HS-5 (cell line): ENCODE data around the gene ZNF552.
A peak's percentile ranks its signal among the peaks of the same experiment; 100 is the strongest.
"Not testable (repeated sequence)": the region's sequence is repeated elsewhere in the genome, so short reads cannot be mapped to it uniquely, and the experiment has no call there.

ENCODE experiments used
- DNase-seq: peaks from one replicate; pipeline ENCODE4 v3.0.0-alpha.2; 2012; ENCODE audit warnings: low read depth

Gene ZNF552

DNA sequence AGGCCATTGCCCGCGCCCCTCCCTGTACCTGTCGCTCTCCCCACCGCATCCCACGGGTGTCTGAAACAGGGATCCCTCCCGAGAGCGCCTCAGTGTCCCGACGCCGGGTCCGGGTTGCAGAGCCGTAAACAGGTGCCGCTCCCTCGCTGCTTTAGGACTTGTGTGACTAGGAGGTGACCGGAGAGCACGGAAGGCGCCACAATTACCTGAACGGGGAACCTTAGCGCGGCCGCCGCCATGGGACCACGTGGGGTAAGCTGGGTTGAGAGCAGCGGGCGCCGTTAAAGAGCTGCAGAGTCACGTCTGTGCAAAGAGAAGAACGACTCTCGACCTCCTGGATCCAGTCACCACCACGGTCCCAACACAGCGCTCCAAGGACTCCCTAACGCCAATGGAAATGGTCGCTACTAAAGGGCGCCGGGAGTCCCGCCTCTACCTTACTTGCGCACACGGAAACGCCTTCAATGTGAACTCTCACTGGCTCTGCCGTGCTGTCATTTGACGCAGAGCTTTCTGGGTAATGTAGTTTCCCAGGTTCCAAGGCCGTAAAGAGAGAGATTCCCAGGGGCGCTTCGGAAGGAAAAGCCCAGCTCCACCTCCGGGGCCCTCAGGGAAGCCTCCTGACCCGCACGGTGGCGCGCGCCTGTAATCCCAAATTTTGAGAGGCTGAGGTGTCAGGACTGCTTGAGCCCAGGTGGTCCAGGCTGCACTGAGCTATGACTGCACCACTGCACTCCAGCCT, at the start of gene ZNF552:
TSS of gene ZNF552 (minus strand) at position 409 of the 742 bp plus-strand sequence. CDS start at position 239, 170 bp downstream.
- DNase-seq = peak; percentile 57

DNA sequence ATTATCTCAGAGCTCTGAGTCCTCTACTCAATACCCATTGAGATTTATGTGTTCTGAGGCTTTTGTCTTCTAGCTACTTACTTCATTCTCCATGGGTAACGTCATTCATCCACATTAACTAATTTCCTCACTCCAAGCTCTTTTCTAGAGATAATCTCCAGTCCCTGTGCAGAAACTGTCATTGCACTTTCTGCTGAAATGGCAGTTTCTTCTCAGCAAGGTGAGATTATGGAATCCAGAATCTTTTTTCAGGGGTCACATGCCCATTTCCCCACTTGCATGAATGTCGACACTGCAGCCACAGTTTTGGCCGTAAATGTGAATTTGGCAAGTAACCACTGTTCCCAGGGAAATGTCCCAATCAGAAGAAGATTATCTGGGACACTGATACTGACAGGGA, 47.6 kb upstream of the ZNF552 start:
- DNase-seq = not testable (repeated sequence)

DNA sequence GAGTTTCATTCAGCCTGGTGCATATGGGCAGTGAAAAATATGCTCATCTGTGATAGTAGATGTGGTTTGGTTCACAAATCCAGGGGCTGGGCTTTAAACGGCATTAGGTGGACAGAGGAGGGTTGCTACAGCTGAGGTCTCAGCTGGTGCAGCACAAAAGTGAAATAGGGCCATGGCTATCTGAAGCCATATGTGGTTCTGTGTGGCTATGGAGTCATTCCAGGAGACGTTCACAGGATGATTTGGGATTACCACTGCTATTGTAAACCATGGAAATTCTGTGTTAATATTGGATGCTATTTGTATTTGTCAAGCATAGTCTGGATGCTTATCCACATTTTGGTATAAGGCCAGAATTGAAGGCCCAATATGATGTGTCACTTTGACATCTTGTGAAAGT, 39.4 kb upstream of the ZNF552 start:
- not testable (repeated sequence) for DNase-seq

- DNase-seq = not testable (repeated sequence)
Observed at GRCh38 chr19:57851812-57852603, 37.3 kb upstream of the ZNF552 start.

DNA sequence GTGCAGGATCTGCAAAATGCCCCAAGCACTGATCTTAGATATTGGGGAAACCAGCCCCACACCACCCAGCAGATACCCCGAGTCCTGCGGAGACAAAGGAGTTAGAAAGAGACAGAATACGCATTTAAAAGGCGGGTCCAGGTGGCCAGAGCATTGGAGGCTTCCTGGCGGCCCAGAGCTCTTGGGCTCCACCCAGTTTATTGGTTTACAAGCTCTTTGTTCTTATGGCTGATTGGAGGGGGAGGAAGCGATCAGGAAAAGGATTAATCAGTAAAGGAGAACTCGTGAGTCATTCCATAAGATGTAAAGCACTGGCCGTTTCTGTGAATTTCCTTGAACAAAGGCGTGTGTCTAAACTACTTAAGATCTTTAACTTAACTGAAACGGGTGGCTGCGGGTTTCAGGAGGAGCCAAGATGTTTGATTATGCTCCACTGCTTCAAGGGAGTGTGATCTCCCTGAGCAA, 35.9 kb upstream of the ZNF552 start:
- no peak for DNase-seq

DNA sequence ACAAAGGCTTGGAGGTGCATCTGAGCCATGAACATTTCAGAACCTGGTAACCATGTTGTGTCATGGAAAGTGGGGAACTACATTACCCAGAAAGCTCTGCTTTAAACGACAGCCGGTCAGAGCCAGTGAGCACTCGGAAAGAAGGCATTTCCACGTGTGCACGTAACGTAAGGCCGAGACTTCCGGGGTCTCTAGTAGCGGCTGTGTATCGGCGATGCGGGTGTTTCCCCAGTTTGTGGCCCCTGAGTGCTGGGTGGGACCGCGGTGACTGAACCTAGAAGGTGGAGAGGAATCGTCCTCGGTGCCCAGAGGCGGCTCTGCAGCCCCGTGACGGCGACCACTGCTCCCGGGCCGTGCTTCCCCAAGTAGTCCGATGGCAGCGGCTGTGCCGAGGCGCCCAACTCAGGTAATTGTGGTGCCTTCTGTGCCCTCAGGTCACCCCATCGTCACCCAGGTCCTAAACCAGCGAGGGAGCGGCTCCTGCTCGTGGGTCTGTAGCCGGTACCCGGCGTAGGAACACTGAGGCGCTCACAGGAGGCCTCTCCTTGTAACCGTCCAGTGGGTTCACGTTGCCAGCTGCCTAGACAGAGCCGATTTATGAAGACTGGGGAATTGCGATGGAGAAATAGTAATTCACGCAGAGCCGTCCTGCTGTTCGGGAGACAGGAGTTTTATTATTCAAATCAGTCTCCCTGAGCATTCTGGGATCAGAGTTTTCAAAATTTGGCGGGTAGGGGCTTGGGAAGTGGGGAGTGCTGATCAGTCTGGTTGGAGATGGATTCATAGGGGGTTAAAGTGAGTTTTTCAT, 35.2 kb upstream of the ZNF552 start, which contains the start of gene ZNF587:
TSS of gene ZNF587 (plus strand) at position 194 of the 808 bp plus-strand sequence. CDS start at position 374, 180 bp downstream.
- DNase-seq = peak; percentile 48

DNA sequence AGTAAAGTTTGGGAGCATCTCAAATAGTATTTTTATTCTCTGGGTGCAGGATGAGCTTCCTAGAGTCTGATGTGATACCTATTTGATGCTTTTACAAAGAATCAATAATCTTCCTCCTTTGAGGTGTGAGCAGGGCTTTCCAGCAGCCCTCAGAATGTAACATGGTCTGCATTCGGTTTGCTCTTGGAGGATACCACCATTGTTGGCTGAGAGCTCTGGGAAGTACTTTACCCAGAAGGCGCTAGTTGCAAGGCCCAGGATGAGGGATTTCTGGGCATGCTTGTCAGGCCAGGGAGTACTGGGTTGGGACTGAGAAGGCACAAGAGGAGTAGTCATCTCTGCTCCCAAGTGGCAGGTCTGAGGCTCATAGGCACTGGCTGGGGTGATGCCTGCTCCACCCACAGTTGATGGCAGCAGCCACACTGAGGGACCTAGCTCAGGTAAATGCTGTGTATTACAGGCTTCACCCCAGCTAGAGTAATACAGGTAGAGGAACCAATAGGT, 34.5 kb upstream of the ZNF552 start:
- DNase-seq = not testable (repeated sequence)

DNA sequence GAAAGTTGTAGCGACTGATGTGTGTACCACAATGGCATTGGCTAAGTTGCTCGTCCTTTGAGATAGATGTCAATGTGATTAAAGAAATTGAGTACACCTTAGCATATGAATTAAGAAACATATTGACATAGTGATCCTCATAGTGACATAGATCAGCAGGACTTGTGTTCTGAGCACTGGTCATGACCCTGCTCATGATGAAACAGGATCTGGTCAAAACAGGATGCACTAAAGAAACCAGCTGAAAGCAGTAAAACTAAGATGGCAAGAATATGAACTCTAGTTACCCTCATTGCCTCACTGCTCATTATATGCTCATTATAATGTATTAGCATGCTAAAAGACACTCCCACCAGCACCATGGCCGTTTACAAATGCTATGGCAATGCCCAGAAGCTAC, 32.5 kb upstream of the ZNF552 start:
- not testable (repeated sequence) for DNase-seq

DNA sequence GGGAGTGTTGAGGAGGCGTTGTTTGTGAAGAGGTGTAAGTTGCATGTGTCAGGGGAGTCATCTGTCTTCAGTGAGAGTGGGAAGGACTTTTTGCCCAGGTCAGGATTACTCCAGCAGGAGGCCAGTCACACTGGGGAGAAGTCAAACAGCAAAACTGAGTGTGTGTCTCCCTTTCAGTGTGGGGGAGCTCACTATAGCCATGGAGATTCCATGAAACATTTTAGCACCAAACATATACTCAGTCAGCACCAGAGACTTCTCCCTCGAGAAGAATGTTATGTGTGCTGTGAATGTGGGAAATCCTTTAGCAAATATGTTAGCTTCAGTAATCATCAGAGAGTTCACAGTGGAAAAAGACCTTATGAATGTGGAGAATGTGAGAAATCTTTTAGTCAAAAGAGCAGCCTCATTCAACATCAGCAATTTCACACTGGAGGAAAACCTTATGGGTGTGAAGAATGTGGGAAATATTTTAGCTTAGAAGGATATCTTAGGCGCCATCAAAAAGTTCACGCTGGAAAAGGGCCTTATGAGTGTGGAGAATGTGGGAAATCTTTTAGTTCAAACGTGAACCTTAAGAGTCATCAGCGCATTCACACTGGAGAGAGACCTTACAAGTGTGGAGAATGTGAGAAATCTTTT, 26.5 kb upstream of the ZNF552 start:
- DNase-seq = no peak

DNA sequence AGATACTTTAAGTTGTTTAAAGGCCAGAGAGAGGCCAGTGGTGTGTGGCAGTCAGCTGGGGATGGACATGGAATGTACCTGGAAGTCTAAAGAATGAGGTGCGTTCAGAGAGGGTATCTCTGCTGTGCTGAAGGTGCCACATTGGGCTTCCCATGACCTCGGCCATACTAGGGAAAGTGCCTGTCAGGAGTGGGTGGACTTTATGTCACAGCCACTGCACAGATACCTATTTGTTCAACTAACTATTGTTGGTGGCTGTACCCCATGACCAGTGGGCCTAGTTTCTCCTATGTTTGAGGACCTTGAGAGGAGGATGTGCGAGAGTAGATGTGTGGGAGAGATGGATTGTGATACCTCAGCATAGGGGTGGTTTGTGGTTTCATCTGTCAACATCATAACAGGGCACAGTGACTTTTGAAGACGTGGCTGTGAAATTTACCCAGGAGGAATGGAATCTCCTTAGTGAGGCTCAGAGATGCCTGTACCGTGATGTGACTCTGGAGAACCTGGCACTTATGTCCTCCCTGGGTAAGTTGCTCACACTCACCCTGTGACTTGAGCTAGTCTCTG, 24.0 kb upstream of the ZNF552 start:
- not testable (repeated sequence) for DNase-seq

GRCh38 chr19:57836991-57837390, 22.3 kb upstream of the ZNF552 start:
- DNase-seq = not testable (repeated sequence)

DNA sequence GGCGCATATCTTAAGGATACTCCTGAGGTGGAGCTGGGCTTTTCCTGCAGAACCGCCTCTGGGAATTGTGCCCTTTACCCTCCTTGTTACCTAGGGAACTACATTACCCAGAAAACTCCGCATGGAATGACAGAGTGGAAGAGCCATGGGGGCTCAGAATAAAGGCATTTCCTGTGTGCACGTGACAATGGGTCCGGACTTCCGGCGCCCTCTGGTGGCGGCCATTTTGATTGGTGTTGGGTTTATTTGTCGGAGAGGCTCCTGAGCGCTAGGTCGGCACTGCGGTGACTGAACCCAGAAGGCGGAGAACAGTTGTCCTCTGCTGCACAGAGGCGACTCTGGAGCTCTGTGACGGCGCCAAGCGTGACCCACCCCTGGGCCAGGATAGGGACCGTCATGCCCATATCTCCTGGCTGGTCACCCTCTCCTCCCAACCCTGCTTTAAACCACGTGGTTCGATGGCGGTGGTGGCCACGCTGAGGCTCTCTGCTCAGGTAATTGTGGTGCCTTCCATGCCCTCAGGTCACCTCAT, 15.4 kb upstream of the ZNF552 start, which contains the start of gene ZNF587B:
TSS of gene ZNF587B (plus strand) at position 229 of the 532 bp plus-strand sequence. CDS start at position 459, 230 bp downstream.
- no peak for DNase-seq

DNA sequence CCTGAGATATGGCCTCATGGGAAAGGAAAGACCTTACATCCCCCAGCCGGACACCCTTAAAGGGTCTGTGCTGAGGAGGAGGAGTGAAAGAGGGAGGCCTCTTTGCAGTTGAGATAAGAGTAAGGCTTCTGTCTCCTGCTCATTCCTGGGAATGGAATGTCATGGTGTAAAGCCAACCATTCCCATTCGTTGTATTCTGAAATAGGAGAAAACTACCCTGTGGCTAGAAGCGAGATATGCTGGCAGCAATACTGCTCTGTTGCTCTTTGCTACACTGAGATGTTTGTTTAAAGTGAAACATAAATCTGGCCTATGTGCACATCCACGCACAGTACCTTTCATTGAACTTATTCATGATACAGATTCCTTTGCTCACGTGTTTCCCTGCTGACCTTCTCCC, 14.6 kb upstream of the ZNF552 start:
- no peak for DNase-seq

GRCh38 chr19:57825511-57825910, 10.8 kb upstream of the ZNF552 start:
- DNase-seq = no peak

GRCh38 chr19:57823608-57824007, 8.9 kb upstream of the ZNF552 start:
- DNase-seq = not testable (repeated sequence)

DNA sequence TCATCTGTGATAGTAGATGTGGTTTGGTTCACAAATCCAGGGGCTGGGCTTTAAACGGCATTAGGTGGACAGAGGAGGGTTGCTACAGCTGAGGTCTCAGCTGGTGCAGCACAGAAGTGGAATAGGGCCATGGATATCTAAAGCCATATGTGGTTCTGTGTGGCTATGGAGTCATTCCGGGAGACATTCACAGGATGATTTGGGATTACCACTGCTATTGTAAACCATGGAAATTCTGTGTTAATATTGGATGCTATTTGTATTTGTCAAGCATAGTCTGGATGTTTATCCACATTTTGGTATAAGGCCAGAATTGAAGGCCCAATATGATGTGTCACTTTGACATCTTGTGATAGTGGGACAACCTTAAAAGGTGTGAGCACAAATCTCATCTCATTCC, 8.4 kb upstream of the ZNF552 start:
- DNase-seq = not testable (repeated sequence)

DNA sequence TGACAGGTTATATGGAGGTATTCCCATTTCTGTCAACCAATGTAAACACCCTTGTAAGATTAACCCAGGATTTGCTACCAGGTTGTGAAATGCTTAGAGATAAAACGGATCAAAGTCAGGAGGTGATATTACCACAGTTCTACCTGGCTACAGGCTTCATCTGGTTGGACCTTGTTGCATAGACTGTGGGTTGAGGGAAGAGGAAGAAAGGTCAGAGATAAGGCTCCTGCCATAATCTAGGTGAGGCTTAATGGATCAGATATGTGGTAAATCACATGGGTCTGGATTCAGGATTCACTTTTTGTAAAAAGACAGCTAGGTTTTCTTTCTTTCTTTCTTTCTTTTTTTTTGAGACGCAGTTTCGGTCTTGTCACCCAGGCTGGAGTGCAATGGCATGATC, 6.8 kb upstream of the ZNF552 start:
- DNase-seq = not testable (repeated sequence)

GRCh38 chr19:57821095-57821494, 6.4 kb upstream of the ZNF552 start:
- DNase-seq = not testable (repeated sequence)

DNA sequence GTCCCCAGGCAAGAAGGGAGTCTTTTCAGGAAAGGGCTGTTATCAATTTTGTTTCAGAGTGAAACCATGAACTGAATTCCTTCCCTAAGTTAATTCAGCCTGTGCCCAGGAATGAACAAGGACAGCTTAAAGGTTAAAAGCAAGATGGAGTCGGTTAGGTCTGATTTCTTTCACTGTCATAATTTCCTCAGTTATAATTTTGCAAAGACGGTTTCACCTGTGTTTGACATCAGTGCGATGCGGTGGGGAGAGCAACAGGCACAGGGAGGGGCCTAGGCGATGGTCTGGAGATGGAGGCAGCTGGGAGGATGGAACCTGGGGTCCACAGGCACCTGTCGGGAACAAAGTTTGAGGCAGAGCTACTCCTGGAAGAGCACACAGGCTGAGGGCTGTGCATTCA, 5.9 kb upstream of the ZNF552 start:
- no peak for DNase-seq

GRCh38 chr19:57819475-57820148, 4.9 kb upstream of the ZNF552 start:
- DNase-seq = peak; percentile 87
